ENCODE results near the gene ATP6AP2. TPM values are rescaled to one million over a fixed set of nuclear protein-coding genes. Genes with fewer than 3 reads are reported as not detected.

Gene ATP6AP2
- total RNA-seq, 2 donors from 2014 or later, result 81.9 to 114 TPM

- H3K9me3 ChIP-seq, result no peaks in the 10 kb centered on the region
- no peak overlapping the region for H3K4me3 ChIP-seq
- H3K27me3 ChIP-seq, result no peaks in the 10 kb centered on the region
- H3K27ac ChIP-seq, result no peak overlapping the region
- intact Hi-C loops (cut with DNase I), result no loop called here
- H3K9ac ChIP-seq (ENCODE audit: low read depth in 2 of 2, low read length in 2 of 2), result no peak overlapping the region
- DNase-seq, result no peak
- peaks cover 2% of the 10 kb centered on the region for H3K36me3 ChIP-seq
- no peak for TF ChIP-seq CTCF (IDR thresholded peaks at IDR 0.05)
- H3K4me1 ChIP-seq, result no peaks in the 10 kb centered on the region
These were observed 44.5 kb downstream of the ATP6AP2 start for GRCh38 chrX:40625294-40625693.

- Histone ChIP-seq H3K9me3 (no peaks in the 10 kb centered on the region), H3K27me3 (no peaks in the 10 kb centered on the region), H3K9ac (ENCODE audit: low read depth in 2 of 2, low read length in 2 of 2) (no peak overlapping the region), H3K27ac (no peak overlapping the region), H3K4me1 (no peaks in the 10 kb centered on the region), H3K4me3 (no peak overlapping the region), H3K36me3 (peaks cover 6% of the 10 kb centered on the region)
- intact Hi-C loops (cut with DNase I), result no loop called here
- no peak for TF ChIP-seq CTCF (IDR thresholded peaks at IDR 0.05)
- no peak for DNase-seq
These were observed 47.7 kb downstream of the ATP6AP2 start for GRCh38 chrX:40628506-40628905.

GRCh38 chrX:40632199-40632598 is 51.4 kb downstream of the ATP6AP2 start:
- Histone ChIP-seq H3K36me3 (peaks cover 19% of the 10 kb centered on the region), H3K9ac (ENCODE audit: low read depth in 2 of 2, low read length in 2 of 2) (no peak overlapping the region), H3K27ac (no peak overlapping the region), H3K4me1 (no peaks in the 10 kb centered on the region), H3K4me3 (no peak overlapping the region), H3K27me3 (no peaks in the 10 kb centered on the region), H3K9me3 (no peaks in the 10 kb centered on the region)
- intact Hi-C loops (cut with DNase I), result no loop called here
- DNase-seq, result no peak
- TF ChIP-seq CTCF (IDR thresholded peaks at IDR 0.05), result no peak

- peaks cover 13% of the 10 kb centered on the region for H3K36me3 ChIP-seq
- intact Hi-C loops (cut with DNase I), result no loop called here
- H3K27me3 ChIP-seq, result no peaks in the 10 kb centered on the region
- H3K9ac ChIP-seq (ENCODE audit: low read depth in 2 of 2, low read length in 2 of 2), result no peak overlapping the region
- no peak for TF ChIP-seq CTCF (IDR thresholded peaks at IDR 0.05)
- H3K27ac ChIP-seq, result no peak overlapping the region
- no peak overlapping the region for H3K4me3 ChIP-seq
- H3K9me3 ChIP-seq, result no peaks in the 10 kb centered on the region
- H3K4me1 ChIP-seq, result no peaks in the 10 kb centered on the region
- DNase-seq, result no peak
These were observed 56.9 kb downstream of the ATP6AP2 start for GRCh38 chrX:40637687-40638086.

- intact Hi-C loops (cut with DNase I), result no loop called here
- no peak for DNase-seq
- no peaks in the 10 kb centered on the region for H3K27me3 ChIP-seq
- peak overlapping the region in 1 of 2 donors; percentile 74 for H3K9ac ChIP-seq (ENCODE audit: low read depth in 2 of 2, low read length in 2 of 2)
- no peak for TF ChIP-seq CTCF (IDR thresholded peaks at IDR 0.05)
- H3K4me1 ChIP-seq, result peaks cover 4% of the 10 kb centered on the region
- H3K36me3 ChIP-seq, result no peaks in the 10 kb centered on the region
- H3K9me3 ChIP-seq, result no peaks in the 10 kb centered on the region
- H3K27ac ChIP-seq, result peak overlapping the region; percentile 80
- no peak overlapping the region for H3K4me3 ChIP-seq
These were observed 63.4 kb downstream of the ATP6AP2 start for GRCh38 chrX:40644176-40644575.

Data from colonic mucosa (tissue), 4 donors.